Natural killer cell treated with Interleukin-12 subunit alpha and Interleukin-12 subunit beta and Interleukin-15 and Interleukin-18, amount 100 ng/mL, for 72 hours (primary cell): ENCODE data around the gene PPP2R2C. TPM values are rescaled to one million over a fixed set of nuclear protein-coding genes. Genes with fewer than 3 reads are reported as not detected.

Source experiments
- ATAC-seq, 2 donors: fragments of 150-1000 bp; cut with Tn5 transposase in 1 of 2; sonication (Bioruptor Pico), chemical (Tn5 transposase) in 1 of 2; 2 replicates each; pipeline ENCODE4 v1.10.0; 2021
- DNase-seq: peaks from one replicate; pipeline ENCODE4 v3.0.0; 2022; ENCODE audit warnings: low spot score
- H3K27ac Mint-ChIP-seq, 2 donors: 1 replicate in 1 of 2; 2 replicates in 1 of 2; pipeline ENCODE4 v1.8.0; 2022; ENCODE audit warnings: mixed read lengths in 2 of 2, mild to moderate bottlenecking in 1 of 2, moderate library complexity in 1 of 2
- H3K27me3 Mint-ChIP-seq, 2 donors: 1 replicate in 1 of 2; 2 replicates in 1 of 2; pipeline ENCODE4 v1.8.0; 2022; ENCODE audit warnings: mixed read lengths in 2 of 2
- H3K36me3 Mint-ChIP-seq: one replicate; pipeline ENCODE4 v1.8.0; 2022; ENCODE audit warnings: mixed read lengths
- H3K4me1 Mint-ChIP-seq, 2 donors: 1 replicate in 1 of 2; 2 replicates in 1 of 2; pipeline ENCODE4 v1.8.0; 2022; ENCODE audit warnings: low read depth in 2 of 2, mixed read lengths in 2 of 2, mild to moderate bottlenecking in 1 of 2
- H3K4me3 Mint-ChIP-seq: one replicate; pipeline ENCODE4 v1.8.0; 2022; ENCODE audit warnings: mixed read lengths
- H3K9me3 Mint-ChIP-seq: 2 replicates; pipeline ENCODE4 v1.8.0; 2022; ENCODE audit warnings: mixed read lengths
- total RNA-seq, 2 donors: library from RNA; stranded (reverse); gene quantifications; one replicate each; pipeline ENCODE4 v1.2.3, GENCODE V29; 2022

The PPP2R2C gene
- total RNA-seq, 2 donors from 2014 or later, result not detected

DNA sequence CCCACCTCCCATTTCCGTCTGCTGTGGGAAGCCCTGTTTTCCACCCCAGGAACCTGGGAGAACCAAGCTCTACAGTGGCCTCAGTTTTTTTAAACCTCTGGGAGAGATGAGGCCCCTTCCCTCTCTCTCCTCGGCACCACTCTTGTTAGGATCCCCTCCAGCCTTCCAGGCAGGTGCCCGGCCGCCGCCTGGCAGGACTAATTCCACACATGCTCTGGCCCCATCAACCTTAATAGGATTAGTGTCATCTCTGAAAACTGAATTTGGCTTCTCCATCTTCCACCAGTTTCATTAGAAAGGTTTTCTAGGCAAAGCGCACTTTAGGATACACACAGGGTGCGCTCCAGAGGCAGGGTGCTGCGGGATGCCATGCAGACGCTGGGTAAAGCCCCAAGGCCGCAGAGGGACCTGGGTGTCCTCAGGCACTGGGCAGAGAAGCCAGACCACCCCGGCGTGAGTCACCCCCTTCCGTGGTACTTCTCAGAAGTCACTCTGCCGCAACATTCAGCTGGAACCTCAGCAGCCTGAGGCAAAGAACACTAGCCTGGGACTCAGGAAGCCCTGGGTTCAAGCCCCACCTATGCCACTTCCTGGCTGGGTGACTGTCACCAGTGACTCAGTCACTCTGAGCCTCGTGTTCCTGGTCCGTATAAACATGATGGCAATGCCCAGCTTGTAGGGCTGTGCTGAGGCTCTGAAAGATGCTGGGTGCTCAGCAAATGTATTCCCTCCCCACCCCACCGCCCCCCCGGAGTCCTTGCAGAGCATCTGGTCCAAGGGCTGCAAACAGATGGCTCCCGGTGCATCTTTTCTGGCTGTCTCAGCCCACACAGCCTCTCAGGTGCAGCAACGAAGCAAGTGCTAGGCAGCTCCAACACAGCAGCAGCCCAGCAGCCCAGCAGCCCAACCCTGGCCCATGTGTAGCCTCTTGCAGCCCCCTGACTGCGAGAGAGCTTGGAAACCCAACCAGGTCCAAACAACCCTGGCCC lies 29.1 kb downstream of the PPP2R2C start:
- DNase-seq, result no peak
- ATAC-seq, result peak in 1 of 2 donors; percentile 80

DNA sequence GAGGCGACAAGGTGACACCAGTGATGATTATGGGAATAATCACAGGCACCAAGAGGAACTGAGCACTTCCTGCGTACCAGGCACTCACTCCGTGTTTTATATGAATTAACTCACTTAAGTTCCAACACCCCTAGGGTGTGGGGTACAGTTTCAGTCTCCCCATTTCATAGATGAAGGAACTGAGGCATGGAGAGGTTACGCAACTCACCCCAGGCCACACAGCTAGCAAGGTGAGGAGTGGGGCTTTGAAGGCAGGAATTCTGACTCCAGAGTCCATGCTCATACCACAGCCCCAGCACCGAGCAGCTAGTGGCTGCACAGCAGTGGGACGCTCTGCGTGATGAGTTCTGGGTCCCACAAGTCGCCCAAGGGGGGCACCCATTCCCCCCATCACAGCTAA lies 29.9 kb downstream of the PPP2R2C start:
- Mint-ChIP-seq H3K9me3 (no peaks in the 10 kb centered on the region), H3K4me3 (no peak overlapping the region), H3K36me3 (no peaks in the 10 kb centered on the region), H3K27me3 (peaks cover 11 to 15% of the 10 kb centered on the region in 2 donors), H3K4me1 (peaks cover 0 to 5% of the 10 kb centered on the region in 2 donors), H3K27ac (no peak overlapping the region)
- DNase-seq (no peak), ATAC-seq (no peak)

More for the DNA sequence above, 29.1 kb downstream of the PPP2R2C start:
- Mint-ChIP-seq H3K36me3 (no peaks in the 10 kb centered on the region), H3K27ac (no peak overlapping the region), H3K4me3 (no peak overlapping the region), H3K9me3 (no peaks in the 10 kb centered on the region), H3K4me1 (peaks cover 0 to 5% of the 10 kb centered on the region in 2 donors), H3K27me3 (peaks cover 11 to 17% of the 10 kb centered on the region in 2 donors)

DNA sequence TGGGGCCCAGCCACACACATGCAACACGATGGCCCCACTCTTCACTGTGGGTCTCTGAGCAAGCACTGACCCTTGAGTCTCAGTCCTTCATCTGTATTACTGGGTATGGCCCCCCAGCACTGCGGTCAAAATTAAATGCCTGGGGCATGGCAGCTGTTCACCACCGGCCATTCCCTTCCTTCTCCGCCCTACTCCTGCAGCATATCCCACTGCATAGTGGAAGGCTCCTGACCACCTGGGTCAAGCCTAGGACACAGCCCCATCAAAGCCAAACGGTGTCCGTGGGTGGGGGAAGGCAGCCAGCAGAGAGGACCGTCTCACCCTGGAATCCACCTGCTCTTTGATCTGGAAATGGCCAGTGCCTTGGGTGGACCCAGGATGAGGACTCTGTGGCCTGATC lies 30.7 kb downstream of the PPP2R2C start:
- no peak for ATAC-seq
- no peak overlapping the region for H3K4me3 Mint-ChIP-seq
- peaks cover 11 to 14% of the 10 kb centered on the region in 2 donors for H3K27me3 Mint-ChIP-seq
- DNase-seq, result no peak
- H3K4me1 Mint-ChIP-seq, result peaks cover 0 to 5% of the 10 kb centered on the region in 2 donors
- no peaks in the 10 kb centered on the region for H3K36me3 Mint-ChIP-seq
- H3K27ac Mint-ChIP-seq, result no peak overlapping the region
- H3K9me3 Mint-ChIP-seq, result no peaks in the 10 kb centered on the region

DNA sequence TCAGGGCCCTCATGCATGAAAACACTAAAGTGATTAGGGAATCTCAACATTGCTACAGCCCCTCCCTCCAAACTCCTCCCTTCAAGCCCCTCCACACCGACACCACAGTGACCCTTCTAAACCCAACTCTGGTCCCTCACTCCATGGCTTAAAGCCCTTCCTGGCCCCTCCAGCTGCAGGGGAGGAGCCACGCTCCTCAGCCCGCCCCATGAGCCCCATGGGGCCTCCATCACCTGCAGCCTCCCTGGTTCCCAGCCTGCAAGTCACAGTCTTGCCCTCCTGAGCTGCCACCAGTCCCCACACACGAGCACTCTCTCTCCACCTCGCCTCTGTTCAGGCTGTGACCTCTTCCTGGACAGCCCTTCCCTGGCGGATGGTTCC lies 31.2 kb downstream of the PPP2R2C start:
- no peaks in the 10 kb centered on the region for H3K36me3 Mint-ChIP-seq
- peaks cover 0 to 5% of the 10 kb centered on the region in 2 donors for H3K4me1 Mint-ChIP-seq
- peaks cover 10 to 11% of the 10 kb centered on the region in 2 donors for H3K27me3 Mint-ChIP-seq
- H3K4me3 Mint-ChIP-seq, result no peak overlapping the region
- DNase-seq (no peak), ATAC-seq (peak in 1 of 2 donors; percentile 29)
- no peaks in the 10 kb centered on the region for H3K9me3 Mint-ChIP-seq
- H3K27ac Mint-ChIP-seq, result no peak overlapping the region

DNA sequence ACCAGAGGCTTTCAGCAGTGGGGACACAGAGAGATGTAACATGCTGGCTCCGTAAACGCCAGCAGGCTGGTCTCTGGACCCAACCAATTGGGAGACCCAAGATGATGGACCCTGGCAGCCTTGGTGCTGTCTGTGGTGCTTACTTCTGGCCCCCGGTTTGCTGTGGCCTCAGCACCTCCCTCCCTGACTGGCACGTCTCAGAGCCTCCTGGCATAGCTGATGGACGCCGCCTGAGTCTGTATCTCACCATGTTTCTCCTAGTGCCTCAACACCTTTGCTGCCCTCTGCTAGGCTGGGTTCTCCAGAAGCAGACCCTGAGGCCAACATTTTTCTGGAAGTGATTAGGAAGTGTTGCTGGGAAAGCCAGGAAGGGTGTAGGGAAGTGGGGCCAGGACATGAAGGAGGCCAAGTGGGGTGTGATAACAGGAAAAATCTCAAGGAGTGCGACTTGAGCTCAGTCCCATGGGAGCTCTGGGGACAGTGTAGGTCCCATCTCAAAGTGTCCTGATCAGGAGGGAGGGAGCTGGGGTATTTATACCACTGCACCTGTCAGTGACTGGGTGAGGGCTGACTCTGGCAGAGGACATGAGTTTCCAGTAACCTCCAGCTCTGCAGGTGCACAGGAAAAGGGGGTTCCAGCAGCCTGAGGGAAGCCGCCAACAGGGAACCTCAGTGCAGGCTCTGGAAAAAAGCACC lies 31.8 kb downstream of the PPP2R2C start:
- Mint-ChIP-seq H3K27me3 (peaks cover 7 to 11% of the 10 kb centered on the region in 2 donors), H3K27ac (no peak overlapping the region), H3K36me3 (peaks cover 2% of the 10 kb centered on the region), H3K4me3 (no peak overlapping the region), H3K4me1 (peaks cover 0 to 5% of the 10 kb centered on the region in 2 donors), H3K9me3 (no peaks in the 10 kb centered on the region)
- ATAC-seq (no peak), DNase-seq (no peak)

DNA sequence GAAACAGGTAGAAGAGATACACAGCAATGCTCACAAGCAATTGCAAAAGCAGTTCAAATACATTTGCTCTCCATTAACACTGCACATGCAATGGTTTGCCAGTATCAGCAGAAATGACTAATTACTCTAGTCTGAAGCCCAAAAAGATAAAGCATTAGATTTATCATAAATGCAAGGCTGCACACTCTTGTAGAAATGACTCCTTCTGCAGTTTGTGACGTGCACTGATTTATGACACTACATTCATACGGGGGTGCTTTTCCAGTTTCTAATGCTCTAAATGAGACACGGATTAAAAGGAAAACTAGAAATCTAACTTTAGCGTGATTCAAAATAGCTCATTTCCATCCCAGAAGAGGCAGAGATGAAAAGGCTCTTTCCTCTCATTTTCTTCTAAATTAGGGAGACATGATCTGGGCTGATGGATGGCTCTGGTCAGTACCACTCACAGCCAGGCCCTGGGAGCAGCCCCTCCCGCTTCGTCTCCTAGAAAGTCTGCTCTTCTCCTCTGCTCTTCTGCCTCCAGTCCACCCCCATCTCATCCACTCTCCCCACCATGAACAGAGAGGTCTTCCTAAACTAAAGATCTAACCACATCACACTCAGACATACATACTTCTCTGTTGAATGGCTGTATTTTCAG lies 33.2 kb downstream of the PPP2R2C start:
- Mint-ChIP-seq H3K27ac (no peak overlapping the region), H3K4me3 (no peak overlapping the region), H3K4me1 (peaks cover 0 to 5% of the 10 kb centered on the region in 2 donors), H3K36me3 (peaks cover 11% of the 10 kb centered on the region), H3K9me3 (peaks cover 5% of the 10 kb centered on the region), H3K27me3 (peaks cover 12 to 20% of the 10 kb centered on the region in 2 donors)
- no peak for ATAC-seq
- DNase-seq, result no peak

DNA sequence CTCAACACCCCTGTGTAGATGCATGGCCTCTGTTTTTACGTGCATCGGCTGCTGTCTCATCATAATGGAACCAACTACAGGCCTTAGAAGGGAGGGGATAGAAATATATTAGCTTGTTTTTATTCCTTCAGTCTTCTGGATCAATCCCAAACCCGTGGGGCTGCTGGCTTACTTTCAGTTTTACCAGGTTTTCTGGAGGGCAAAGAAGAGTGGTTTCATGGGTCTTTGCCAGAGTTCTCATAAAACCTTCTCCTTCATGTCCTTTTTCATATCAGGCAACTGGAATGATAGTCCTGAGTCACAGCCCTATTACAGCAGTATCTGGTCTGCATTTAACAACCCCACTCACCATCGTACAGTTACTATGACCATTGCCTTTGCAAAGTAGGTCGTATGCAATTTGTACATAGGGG lies 34.6 kb downstream of the PPP2R2C start:
- H3K9me3 Mint-ChIP-seq, result peaks cover 5% of the 10 kb centered on the region
- H3K36me3 Mint-ChIP-seq, result peaks cover 11% of the 10 kb centered on the region
- no peaks in the 10 kb centered on the region for H3K4me1 Mint-ChIP-seq
- peaks cover 15 to 20% of the 10 kb centered on the region in 2 donors for H3K27me3 Mint-ChIP-seq
- no peak overlapping the region for H3K27ac Mint-ChIP-seq
- no peak overlapping the region for H3K4me3 Mint-ChIP-seq
- no peak for ATAC-seq
- no peak for DNase-seq

DNA sequence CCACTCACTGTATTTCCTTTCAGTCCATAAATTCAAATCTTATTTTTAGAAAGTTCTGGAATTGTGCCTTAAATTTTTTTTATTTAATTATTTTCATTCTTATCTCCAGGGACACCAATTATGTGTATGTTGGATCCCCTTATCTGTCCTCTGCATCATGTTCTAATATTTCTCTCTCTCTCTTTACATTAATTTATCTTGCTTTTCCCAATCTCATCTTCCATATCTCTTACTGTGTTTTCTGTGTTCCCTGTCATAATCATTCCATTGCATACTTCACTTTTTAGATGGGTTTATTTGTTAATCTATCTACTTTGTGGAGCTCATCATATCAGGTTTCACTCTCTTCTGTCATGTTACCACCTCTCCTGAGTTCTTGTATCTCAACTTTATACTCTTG lies 37.4 kb downstream of the PPP2R2C start:
- Mint-ChIP-seq H3K27me3 (peaks cover 18 to 24% of the 10 kb centered on the region in 2 donors), H3K27ac (no peak overlapping the region), H3K9me3 (peaks cover 5% of the 10 kb centered on the region), H3K36me3 (peaks cover 11% of the 10 kb centered on the region), H3K4me1 (no peaks in the 10 kb centered on the region), H3K4me3 (no peak overlapping the region)
- no peak for ATAC-seq
- DNase-seq, result no peak

DNA sequence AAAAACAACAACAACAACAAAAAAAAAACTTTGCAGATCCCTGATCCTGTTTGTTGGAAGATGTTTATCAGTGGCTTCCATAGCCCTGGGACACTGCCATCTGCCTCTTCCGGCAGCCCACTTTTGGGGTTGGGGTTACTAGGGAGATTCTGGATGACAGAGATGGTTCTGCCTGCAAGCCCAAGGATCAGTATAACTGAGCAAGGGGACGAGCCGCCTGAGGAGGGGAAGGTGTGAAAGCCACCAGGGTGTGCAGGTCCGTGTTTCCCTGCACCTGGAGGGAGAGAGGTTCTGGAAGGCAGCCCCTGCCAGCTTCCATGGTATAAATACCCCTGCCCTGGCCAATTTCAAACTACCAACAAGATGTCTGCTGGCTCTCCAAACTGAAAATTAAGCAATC lies 41.5 kb downstream of the PPP2R2C start:
- H3K4me3 Mint-ChIP-seq, result no peak overlapping the region
- peaks cover 5% of the 10 kb centered on the region for H3K9me3 Mint-ChIP-seq
- peaks cover 0 to under 1% of the 10 kb centered on the region in 2 donors for H3K4me1 Mint-ChIP-seq
- DNase-seq (no peak), ATAC-seq (no peak)
- no peak overlapping the region for H3K27ac Mint-ChIP-seq
- peaks cover 15 to 19% of the 10 kb centered on the region in 2 donors for H3K27me3 Mint-ChIP-seq
- peaks cover 11% of the 10 kb centered on the region for H3K36me3 Mint-ChIP-seq

DNA sequence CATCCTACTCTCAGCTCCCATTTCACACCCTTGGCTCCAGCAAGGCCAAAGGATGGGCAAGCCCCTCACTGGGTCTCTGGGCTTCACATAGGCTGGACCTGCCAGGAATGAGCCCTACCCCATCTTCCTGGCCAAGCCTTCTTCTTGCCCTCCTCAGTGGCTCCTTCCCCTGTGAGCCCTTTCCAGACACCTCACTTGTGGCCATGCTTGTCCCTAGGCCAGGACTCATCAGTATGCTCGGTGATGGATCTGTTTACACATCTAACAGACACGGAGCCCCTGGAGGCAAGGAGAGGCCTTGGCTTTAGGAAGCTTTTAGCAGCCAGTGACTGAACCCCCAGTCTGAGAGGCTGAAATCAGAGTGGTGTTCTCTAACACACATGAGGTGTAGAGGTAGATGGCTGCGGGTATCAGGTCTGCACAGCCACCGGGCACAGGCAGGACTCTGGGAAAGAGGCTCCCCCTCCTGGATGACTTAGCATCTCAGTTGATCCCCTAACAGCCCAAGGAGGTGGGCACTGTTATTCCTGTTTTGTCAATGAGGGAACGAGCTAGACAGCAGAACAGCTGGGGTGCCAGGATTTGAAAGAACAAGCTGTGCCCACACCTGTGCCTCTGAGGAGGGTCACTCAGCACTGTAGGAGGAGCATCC lies 44.8 kb downstream of the PPP2R2C start:
- Mint-ChIP-seq H3K27ac (no peak overlapping the region), H3K4me1 (peaks cover 14 to 17% of the 10 kb centered on the region in 2 donors)
- DNase-seq, result no peak

DNA sequence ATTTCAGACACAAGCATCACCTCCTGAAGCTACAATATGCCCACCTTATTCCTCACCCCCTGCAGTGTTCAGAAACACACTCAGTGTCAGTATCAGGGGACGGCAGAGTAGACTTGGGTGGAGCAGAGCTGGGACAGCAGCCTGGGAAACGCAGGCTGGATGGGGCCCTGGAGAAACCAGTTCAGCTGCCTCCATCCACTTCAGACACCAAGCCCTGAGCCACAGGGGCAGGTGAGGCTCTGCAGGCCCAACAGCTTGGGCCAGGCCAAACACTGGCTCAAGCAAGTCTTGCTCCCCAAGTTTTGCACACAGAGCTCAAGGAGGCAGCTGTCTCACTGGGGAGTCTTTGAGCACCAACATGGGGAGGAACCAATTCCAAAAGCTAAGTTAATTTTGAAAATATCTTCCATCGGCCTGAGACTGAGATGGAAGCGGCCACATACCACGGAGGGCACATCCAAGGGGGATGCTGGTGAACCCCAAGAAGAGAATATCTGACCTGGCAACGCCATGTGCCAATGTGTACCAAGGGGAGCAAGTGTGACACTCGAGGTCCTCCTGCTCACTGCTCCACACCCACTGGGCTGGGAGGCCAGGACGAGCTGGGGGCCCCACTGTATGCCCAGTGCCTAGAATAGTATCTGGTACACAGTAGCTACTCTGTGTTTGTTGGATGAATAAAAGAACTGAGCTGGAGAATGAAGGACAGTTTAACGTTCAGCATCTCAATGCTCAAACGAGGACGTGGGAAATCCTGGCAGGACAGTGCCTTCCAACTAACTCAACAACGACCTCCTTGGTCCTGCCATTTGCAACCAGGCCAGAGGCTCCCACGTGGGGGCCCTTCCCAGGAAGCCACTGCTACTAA lies 45.6 kb downstream of the PPP2R2C start:
- peaks cover 17 to 28% of the 10 kb centered on the region in 2 donors for H3K27me3 Mint-ChIP-seq
- peaks cover 14 to 17% of the 10 kb centered on the region in 2 donors for H3K4me1 Mint-ChIP-seq
- no peak overlapping the region for H3K27ac Mint-ChIP-seq
- H3K9me3 Mint-ChIP-seq, result no peaks in the 10 kb centered on the region
- DNase-seq, result no peak
- no peak overlapping the region for H3K4me3 Mint-ChIP-seq
- no peaks in the 10 kb centered on the region for H3K36me3 Mint-ChIP-seq
- ATAC-seq, result no peak

More for the DNA sequence above, 44.8 kb downstream of the PPP2R2C start:
- ATAC-seq, result no peak
- Mint-ChIP-seq H3K9me3 (no peaks in the 10 kb centered on the region), H3K36me3 (no peaks in the 10 kb centered on the region), H3K4me3 (no peak overlapping the region), H3K27me3 (peaks cover 19 to 30% of the 10 kb centered on the region in 2 donors)

DNA sequence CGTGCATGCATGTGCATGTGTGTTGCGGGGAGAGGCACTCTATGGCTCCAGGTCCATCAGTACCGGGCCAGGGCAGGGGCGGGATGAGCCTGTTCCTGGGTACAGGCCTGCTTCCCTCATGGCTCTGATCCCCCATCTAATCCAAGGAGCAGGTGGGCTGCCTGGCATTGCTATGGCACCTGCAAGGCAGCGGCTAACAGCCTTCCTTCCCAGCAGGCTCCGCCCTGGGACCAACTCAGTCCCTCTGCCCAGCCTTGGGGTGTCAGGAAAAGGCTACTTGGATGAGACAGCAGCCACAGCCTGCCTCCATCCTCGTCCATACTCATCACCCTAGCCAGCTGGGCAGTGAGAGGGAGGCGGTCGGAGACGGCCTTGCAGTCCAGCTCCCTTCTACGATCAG lies 46.5 kb downstream of the PPP2R2C start:
- ATAC-seq, result no peak
- H3K27me3 Mint-ChIP-seq, result peaks cover 24 to 30% of the 10 kb centered on the region in 2 donors
- no peak for DNase-seq
- H3K9me3 Mint-ChIP-seq, result no peaks in the 10 kb centered on the region
- H3K4me1 Mint-ChIP-seq, result peaks cover 14 to 17% of the 10 kb centered on the region in 2 donors
- H3K27ac Mint-ChIP-seq, result no peak overlapping the region
- no peaks in the 10 kb centered on the region for H3K36me3 Mint-ChIP-seq
- H3K4me3 Mint-ChIP-seq, result no peak overlapping the region
